ENCODE measurements around the gene LARGE1.
A peak's percentile ranks its signal among the peaks of the same experiment; 100 is the strongest.

Gene LARGE1

GRCh38 chr22:33715237-33715985 is 204.9 kb downstream of the LARGE1 start:
- DNase-seq, result no peak

GRCh38 chr22:33710326-33710725 is 209.9 kb downstream of the LARGE1 start:
- no peak for DNase-seq

- no peak for DNase-seq
Measured at GRCh38 chr22:33707581-33707980, 212.7 kb downstream of the LARGE1 start.

GRCh38 chr22:33706100-33706499 is 214.2 kb downstream of the LARGE1 start:
- DNase-seq, result peak; percentile 22

- no peak for DNase-seq
Measured at GRCh38 chr22:33699176-33699575, 221.1 kb downstream of the LARGE1 start.

- no peak for DNase-seq
Measured at GRCh38 chr22:33697640-33698039, 222.6 kb downstream of the LARGE1 start.

- DNase-seq, result no peak
Measured at GRCh38 chr22:33691057-33691630, 229.1 kb downstream of the LARGE1 start.

- no peak for DNase-seq
Measured at GRCh38 chr22:33688903-33689302, 231.4 kb downstream of the LARGE1 start.

- DNase-seq, result no peak
Measured at GRCh38 chr22:33687464-33687863, 232.8 kb downstream of the LARGE1 start.

GRCh38 chr22:33684087-33684486 is 236.2 kb downstream of the LARGE1 start:
- DNase-seq, result no peak

GRCh38 chr22:33682927-33683326 is 237.3 kb downstream of the LARGE1 start:
- DNase-seq, result no peak

- no peak for DNase-seq
Measured at GRCh38 chr22:33680632-33681031, 239.6 kb downstream of the LARGE1 start.

GRCh38 chr22:33678523-33678922 is 241.8 kb downstream of the LARGE1 start:
- no peak for DNase-seq

GRCh38 chr22:33677536-33677935 is 242.7 kb downstream of the LARGE1 start:
- no peak for DNase-seq

- no peak for DNase-seq
Measured at GRCh38 chr22:33674357-33674756, 245.9 kb downstream of the LARGE1 start.

GRCh38 chr22:33669746-33670145 is 250.5 kb downstream of the LARGE1 start:
- no peak for DNase-seq

GRCh38 chr22:33666961-33667619 is 253.2 kb downstream of the LARGE1 start:
- DNase-seq, result no peak

GRCh38 chr22:33666279-33666960 is 253.9 kb downstream of the LARGE1 start:
- DNase-seq, result peak; percentile 21

GRCh38 chr22:33659448-33659847 is 260.8 kb downstream of the LARGE1 start:
- peak; percentile 44 for DNase-seq

- DNase-seq, result peak; percentile 16
Measured at GRCh38 chr22:33658775-33659174, 261.5 kb downstream of the LARGE1 start.

GRCh38 chr22:33657670-33658069 is 262.6 kb downstream of the LARGE1 start:
- no peak for DNase-seq

GRCh38 chr22:33656808-33657628 is 263.3 kb downstream of the LARGE1 start:
- no peak for DNase-seq

Data from eye (tissue), 1 donor.